ENCODE measurements around the gene LTO1. TPM values are rescaled to one million over a fixed set of nuclear protein-coding genes. Genes with fewer than 3 reads are reported as not detected.

LTO1 gene
- total and polyA plus RNA-seq, 2 of the 13 experiments (the other 11 are each of a cell fraction or from before 2014, with no cell fraction given), result 11.8 to 15.0 TPM

DNA sequence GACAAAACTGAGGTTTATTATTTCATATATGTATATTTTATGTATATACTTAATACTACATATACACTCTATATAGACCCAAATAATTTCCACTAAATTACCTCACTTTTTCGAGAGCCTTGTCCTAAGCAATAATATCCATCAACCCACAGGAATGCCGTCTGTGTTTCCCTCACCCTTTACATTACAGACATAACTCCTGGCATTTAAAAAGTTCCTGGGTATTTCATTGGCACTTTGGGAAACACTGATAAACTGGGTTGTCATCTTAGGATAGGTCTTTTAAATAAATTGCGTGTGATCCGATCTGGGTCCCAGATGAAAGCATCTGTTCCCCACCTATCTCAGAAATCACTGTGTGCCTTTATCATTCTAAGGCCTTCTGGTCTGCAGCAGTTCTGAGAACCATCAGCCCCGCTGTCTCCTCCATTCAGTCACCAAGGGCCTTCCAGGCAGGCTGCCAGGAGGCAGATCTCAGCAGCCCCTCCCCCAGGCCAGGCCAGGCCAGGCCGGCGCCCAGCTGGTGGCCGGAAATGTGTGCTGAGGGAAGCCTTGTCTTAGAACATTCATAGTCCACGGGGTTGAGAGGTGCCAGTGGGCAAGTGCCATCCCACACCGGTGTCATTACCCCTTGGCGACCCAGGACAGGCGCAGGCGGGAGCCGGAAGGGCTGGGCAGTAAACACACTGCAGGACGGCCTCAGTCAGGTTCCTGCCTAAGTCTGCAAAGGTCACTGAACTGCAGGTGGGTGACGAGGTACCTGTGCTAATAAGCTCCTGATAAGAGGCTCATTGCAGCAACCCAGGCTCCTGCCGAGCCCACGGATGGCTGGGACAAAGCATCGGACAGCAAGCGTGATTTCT lies 25.4 kb upstream of the LTO1 start (continued):
- TF ChIP-seq, protein P1, sequence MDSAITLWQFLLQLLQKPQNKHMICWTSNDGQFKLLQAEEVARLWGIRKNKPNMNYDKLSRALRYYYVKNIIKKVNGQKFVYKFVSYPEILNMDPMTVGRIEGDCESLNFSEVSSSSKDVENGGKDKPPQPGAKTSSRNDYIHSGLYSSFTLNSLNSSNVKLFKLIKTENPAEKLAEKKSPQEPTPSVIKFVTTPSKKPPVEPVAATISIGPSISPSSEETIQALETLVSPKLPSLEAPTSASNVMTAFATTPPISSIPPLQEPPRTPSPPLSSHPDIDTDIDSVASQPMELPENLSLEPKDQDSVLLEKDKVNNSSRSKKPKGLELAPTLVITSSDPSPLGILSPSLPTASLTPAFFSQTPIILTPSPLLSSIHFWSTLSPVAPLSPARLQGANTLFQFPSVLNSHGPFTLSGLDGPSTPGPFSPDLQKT (CRISPR knock-in tag; IDR thresholded peaks at IDR 0.05; ENCODE audit: borderline replicate concordance), result no peak
- TF ChIP-seq ZNF143 (CRISPR knock-in tag; IDR thresholded peaks at IDR 0.05), result no peak
- TF ChIP-seq ATM (IDR thresholded peaks at IDR 0.05; ENCODE audit: borderline replicate concordance), result no peak
- no peak for TF ChIP-seq PREB (CRISPR knock-in tag; IDR thresholded peaks at IDR 0.05)
- TF ChIP-seq ZC3H4 (CRISPR knock-in tag; IDR thresholded peaks at IDR 0.05; ENCODE audit: borderline replicate concordance), result no peak
- 0 out of 2 replicates have a peak, but pooled peaks have one; percentile 60 for TF ChIP-seq SALL2 (CRISPR knock-in tag; IDR thresholded peaks at IDR 0.05)
- TF ChIP-seq, protein P2, sequence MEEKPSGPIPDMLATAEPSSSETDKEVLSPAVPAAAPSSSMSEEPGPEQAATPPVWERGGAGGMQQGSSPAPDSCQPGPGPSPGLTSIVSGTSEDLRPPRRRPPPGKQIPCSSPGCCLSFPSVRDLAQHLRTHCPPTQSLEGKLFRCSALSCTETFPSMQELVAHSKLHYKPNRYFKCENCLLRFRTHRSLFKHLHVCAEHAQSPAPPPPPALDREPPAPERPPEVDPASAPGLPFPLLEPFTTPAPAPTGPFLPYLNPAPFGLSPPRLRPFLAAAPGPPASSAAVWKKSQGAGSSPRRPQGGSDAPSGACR (CRISPR knock-in tag; IDR thresholded peaks at IDR 0.05), result no peak
- TF ChIP-seq, protein P3, sequence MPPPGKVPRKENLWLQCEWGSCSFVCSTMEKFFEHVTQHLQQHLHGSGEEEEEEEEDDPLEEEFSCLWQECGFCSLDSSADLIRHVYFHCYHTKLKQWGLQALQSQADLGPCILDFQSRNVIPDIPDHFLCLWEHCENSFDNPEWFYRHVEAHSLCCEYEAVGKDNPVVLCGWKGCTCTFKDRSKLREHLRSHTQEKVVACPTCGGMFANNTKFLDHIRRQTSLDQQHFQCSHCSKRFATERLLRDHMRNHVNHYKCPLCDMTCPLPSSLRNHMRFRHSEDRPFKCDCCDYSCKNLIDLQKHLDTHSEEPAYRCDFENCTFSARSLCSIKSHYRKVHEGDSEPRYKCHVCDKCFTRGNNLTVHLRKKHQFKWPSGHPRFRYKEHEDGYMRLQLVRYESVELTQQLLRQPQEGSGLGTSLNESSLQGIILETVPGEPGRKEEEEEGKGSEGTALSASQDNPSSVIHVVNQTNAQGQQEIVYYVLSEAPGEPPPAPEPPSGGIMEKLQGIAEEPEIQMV (CRISPR knock-in tag; IDR thresholded peaks at IDR 0.05; ENCODE audit: low read depth), result no peak
- TF ChIP-seq ZFP36 (IDR thresholded peaks at IDR 0.05; ENCODE audit: borderline replicate concordance, low read depth, low read length, partially characterized antibody), result no peak
- no peak for TF ChIP-seq CREB1 (IDR thresholded peaks at IDR 0.05)
- TF ChIP-seq CREB1 (CRISPR knock-in tag; IDR thresholded peaks at IDR 0.05), result peak; percentile 61; the same call in 1 of the 2 replicates
- TF ChIP-seq LCORL (IDR thresholded peaks at IDR 0.05), result no peak
- peak; percentile 77 for TF ChIP-seq LCORL (CRISPR knock-in tag; IDR thresholded peaks at IDR 0.05)
- no peak for TF ChIP-seq GPBP1L1 (CRISPR knock-in tag; IDR thresholded peaks at IDR 0.05)
- TF ChIP-seq ISL2 (CRISPR knock-in tag; IDR thresholded peaks at IDR 0.05), result no peak; the same call in 1 of the 2 replicates
- no peak for TF ChIP-seq GABPA (IDR thresholded peaks at IDR 0.05; ENCODE audit: low read depth, low read length)
- TF ChIP-seq GABPA (CRISPR knock-in tag; IDR thresholded peaks at IDR 0.05; ENCODE audit: low read depth), result peak; percentile 32; the same call in 1 of the 2 replicates
- TF ChIP-seq ZNF263 (CRISPR knock-in tag; IDR thresholded peaks at IDR 0.05), result no peak
- TF ChIP-seq, protein P4, sequence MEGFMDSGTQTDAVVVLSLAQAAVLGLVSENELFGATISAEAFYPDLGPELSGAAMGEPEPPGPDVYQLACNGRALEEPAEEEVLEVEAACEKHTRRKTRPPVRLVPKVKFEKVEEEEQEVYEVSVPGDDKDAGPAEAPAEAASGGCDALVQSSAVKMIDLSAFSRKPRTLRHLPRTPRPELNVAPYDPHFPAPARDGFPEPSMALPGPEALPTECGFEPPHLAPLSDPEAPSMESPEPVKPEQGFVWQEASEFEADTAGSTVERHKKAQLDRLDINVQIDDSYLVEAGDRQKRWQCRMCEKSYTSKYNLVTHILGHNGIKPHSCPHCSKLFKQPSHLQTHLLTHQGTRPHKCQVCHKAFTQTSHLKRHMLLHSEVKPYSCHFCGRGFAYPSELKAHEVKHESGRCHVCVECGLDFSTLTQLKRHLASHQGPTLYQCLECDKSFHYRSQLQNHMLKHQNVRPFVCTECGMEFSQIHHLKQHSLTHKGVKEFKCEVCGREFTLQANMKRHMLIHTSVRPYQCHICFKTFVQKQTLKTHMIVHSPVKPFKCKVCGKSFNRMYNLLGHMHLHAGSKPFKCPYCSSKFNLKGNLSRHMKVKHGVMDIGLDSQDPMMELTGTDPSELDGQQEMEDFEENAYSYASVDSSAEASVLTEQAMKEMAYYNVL (CRISPR knock-in tag; IDR thresholded peaks at IDR 0.05; ENCODE audit: borderline replicate concordance), result peak; percentile 78
- peak; percentile 81 for TF ChIP-seq SALL1 (CRISPR knock-in tag; IDR thresholded peaks at IDR 0.05)
- TF ChIP-seq HNF4A (CRISPR knock-in tag; IDR thresholded peaks at IDR 0.05), result peak; percentile 56
- TF ChIP-seq PHF8 (CRISPR knock-in tag; IDR thresholded peaks at IDR 0.05), result peak; percentile 40; the same call in 1 of the 2 replicates
- 0 out of 2 replicates have a peak, but pooled peaks have one; percentile 24 for TF ChIP-seq ZNF274 (CRISPR knock-in tag; IDR thresholded peaks at IDR 0.05)

Measured in HepG2 (cell line).